Endothelial cell (in vitro differentiated cells): ENCODE data around the gene SLC2A9. TPM values are rescaled to one million over a fixed set of nuclear protein-coding genes. Genes with fewer than 3 reads are reported as not detected.
"Not testable (repeated sequence)": the region's sequence is repeated elsewhere in the genome, so short reads cannot be mapped to it uniquely, and the experiment has no call there.

Experiments
- DNase-seq: peaks from one replicate; pipeline ENCODE4 v3.0.0; 2021; ENCODE audit warnings: low spot score
- H3K27ac Mint-ChIP-seq: one replicate; pipeline ENCODE4 v1.8.0; 2021; ENCODE audit warnings: mixed read lengths, inconsistent platforms; ENCODE audit not compliant: unreplicated experiment
- H3K27me3 Mint-ChIP-seq: one replicate; pipeline ENCODE4 v1.8.0; 2021; ENCODE audit warnings: mild to moderate bottlenecking, moderate library complexity, mixed read lengths, inconsistent platforms; ENCODE audit not compliant: unreplicated experiment
- H3K36me3 Mint-ChIP-seq: one replicate; pipeline ENCODE4 v1.8.0; 2021; ENCODE audit warnings: mild to moderate bottlenecking, low read depth, mixed read lengths, inconsistent platforms; ENCODE audit not compliant: unreplicated experiment
- H3K4me1 Mint-ChIP-seq: one replicate; pipeline ENCODE4 v1.8.0; 2021; ENCODE audit warnings: mild to moderate bottlenecking, mixed read lengths, inconsistent platforms; ENCODE audit not compliant: unreplicated experiment
- H3K4me3 Mint-ChIP-seq: one replicate; pipeline ENCODE4 v1.8.0; 2021; ENCODE audit warnings: mild to moderate bottlenecking, mixed read lengths, inconsistent platforms; ENCODE audit not compliant: unreplicated experiment
- H3K9me3 Mint-ChIP-seq: one replicate; pipeline ENCODE4 v1.8.0; 2021; ENCODE audit warnings: mixed read lengths, inconsistent platforms; ENCODE audit not compliant: unreplicated experiment
- total RNA-seq: library from RNA; stranded (reverse); fragmentation: NEBNext Ultra II Directional; extraction: Animal tissue kit (Norgen Biotek cat#: 25700); gene quantifications from one replicate; pipeline ENCODE4 v1.2.1, GENCODE V29; 2021; ENCODE audit not compliant: unreplicated experiment
- TF ChIP-seq, protein P1 (sequence below): fragments of 200-600 bp; sonication (generic); IDR thresholded peaks from one replicate; pipeline ENCODE4 v1.5.0; 2021; ENCODE audit warnings: antibody characterized with exemption; ENCODE audit not compliant: unreplicated experiment

SLC2A9 gene
- total RNA-seq, 1 donor from 2014 or later, result 0.72 TPM

GRCh38 chr4:9913846-9914245 is 107.5 kb downstream of the SLC2A9 start:
- H3K27ac Mint-ChIP-seq, result no peak overlapping the region
- no peak for DNase-seq
- no peaks in the 10 kb centered on the region for H3K36me3 Mint-ChIP-seq
- H3K27me3 Mint-ChIP-seq, result peaks cover 1% of the 10 kb centered on the region
- TF ChIP-seq, protein P1, sequence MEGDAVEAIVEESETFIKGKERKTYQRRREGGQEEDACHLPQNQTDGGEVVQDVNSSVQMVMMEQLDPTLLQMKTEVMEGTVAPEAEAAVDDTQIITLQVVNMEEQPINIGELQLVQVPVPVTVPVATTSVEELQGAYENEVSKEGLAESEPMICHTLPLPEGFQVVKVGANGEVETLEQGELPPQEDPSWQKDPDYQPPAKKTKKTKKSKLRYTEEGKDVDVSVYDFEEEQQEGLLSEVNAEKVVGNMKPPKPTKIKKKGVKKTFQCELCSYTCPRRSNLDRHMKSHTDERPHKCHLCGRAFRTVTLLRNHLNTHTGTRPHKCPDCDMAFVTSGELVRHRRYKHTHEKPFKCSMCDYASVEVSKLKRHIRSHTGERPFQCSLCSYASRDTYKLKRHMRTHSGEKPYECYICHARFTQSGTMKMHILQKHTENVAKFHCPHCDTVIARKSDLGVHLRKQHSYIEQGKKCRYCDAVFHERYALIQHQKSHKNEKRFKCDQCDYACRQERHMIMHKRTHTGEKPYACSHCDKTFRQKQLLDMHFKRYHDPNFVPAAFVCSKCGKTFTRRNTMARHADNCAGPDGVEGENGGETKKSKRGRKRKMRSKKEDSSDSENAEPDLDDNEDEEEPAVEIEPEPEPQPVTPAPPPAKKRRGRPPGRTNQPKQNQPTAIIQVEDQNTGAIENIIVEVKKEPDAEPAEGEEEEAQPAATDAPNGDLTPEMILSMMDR, result no peak
- H3K4me3 Mint-ChIP-seq, result no peak overlapping the region
- no peaks in the 10 kb centered on the region for H3K9me3 Mint-ChIP-seq
- no peaks in the 10 kb centered on the region for H3K4me1 Mint-ChIP-seq

GRCh38 chr4:9906996-9907395 is 114.3 kb downstream of the SLC2A9 start:
- no peaks in the 10 kb centered on the region for H3K4me1 Mint-ChIP-seq
- TF ChIP-seq, protein P1, result no peak
- peaks cover 2% of the 10 kb centered on the region for H3K27me3 Mint-ChIP-seq
- DNase-seq, result no peak
- no peak overlapping the region for H3K4me3 Mint-ChIP-seq
- no peak overlapping the region for H3K27ac Mint-ChIP-seq
- no peaks in the 10 kb centered on the region for H3K9me3 Mint-ChIP-seq
- H3K36me3 Mint-ChIP-seq, result no peaks in the 10 kb centered on the region

DNA sequence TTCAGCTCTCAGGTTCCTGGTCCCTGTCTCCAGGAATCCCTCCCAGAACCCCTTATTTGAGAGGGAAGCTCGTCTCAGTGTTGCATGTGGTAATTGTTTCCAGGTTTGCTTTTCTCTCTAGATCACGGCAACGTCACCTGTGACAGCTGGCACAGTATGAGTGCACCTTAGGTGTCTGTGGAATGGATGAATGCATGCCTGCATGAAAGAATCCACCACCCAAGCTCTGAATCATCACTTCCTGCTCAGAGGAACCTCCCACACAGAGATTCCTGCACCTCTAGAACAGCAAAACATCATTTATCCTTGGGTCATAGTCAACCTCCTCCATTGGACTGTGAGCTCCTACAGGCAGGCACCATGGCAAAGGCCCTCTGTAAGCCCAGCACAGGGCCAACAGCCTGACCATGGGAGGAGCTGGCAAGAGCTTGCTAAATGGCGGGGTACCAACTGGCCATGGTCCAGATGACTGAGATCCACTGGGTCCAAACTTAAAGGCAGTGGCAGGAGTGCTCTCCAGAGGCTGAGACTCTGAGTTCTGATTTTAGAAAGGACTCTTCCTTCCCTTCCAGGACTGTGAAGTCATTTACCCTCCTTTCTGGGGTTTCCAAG is 116.2 kb downstream of the SLC2A9 start:
- no peak overlapping the region for H3K27ac Mint-ChIP-seq
- H3K27me3 Mint-ChIP-seq, result peaks cover 2% of the 10 kb centered on the region
- H3K4me1 Mint-ChIP-seq, result no peaks in the 10 kb centered on the region
- H3K36me3 Mint-ChIP-seq, result no peaks in the 10 kb centered on the region
- H3K4me3 Mint-ChIP-seq, result no peak overlapping the region
- no peaks in the 10 kb centered on the region for H3K9me3 Mint-ChIP-seq
- DNase-seq, result no peak
- TF ChIP-seq, protein P1, result no peak

DNA sequence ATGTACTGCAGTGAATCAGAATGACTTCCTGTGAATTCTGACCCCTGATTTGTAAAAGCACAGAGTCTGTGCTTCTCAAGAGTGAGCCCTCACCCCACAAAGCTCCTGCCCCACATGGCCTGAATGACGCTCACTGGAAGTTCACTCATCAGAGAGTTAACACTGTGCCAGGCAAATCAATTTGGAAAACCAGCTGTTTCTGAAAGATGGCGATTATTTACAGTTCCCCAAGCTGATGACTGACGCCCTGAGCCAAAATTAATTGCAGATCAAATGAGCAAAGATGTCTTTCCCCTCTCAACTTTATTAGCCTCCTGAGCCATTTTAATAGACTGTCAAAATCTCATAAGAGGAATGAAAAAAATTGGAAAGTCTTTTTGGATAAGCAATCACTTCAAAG is 118.0 kb downstream of the SLC2A9 start:
- Mint-ChIP-seq H3K9me3 (no peaks in the 10 kb centered on the region), H3K27ac (no peak overlapping the region), H3K4me3 (no peak overlapping the region), H3K36me3 (no peaks in the 10 kb centered on the region), H3K27me3 (no peaks in the 10 kb centered on the region), H3K4me1 (peaks cover 3% of the 10 kb centered on the region)
- no peak for DNase-seq
- TF ChIP-seq, protein P1, result no peak

- H3K4me3 Mint-ChIP-seq, result no peak overlapping the region
- H3K4me1 Mint-ChIP-seq, result peaks cover 3% of the 10 kb centered on the region
- DNase-seq, result no peak
- TF ChIP-seq, protein P1, result no peak
- no peaks in the 10 kb centered on the region for H3K9me3 Mint-ChIP-seq
- no peaks in the 10 kb centered on the region for H3K36me3 Mint-ChIP-seq
- H3K27me3 Mint-ChIP-seq, result peaks cover 2% of the 10 kb centered on the region
- no peak overlapping the region for H3K27ac Mint-ChIP-seq
Observed at GRCh38 chr4:9901257-9901656, 120.0 kb downstream of the SLC2A9 start.

- not testable (repeated sequence) for H3K36me3 Mint-ChIP-seq, H3K4me3 Mint-ChIP-seq, H3K27ac Mint-ChIP-seq, H3K4me1 Mint-ChIP-seq, H3K9me3 Mint-ChIP-seq, H3K27me3 Mint-ChIP-seq, DNase-seq
Observed at GRCh38 chr4:9900633-9901032, 120.7 kb downstream of the SLC2A9 start.
